NCI-H2107 (cell line): ENCODE results near the gene ARGLU1.

Source experiments
- DNase-seq: peaks from one replicate; lab custom pipeline; 2025; lab: John Stamatoyannopoulos, UW

ARGLU1 gene

DNA sequence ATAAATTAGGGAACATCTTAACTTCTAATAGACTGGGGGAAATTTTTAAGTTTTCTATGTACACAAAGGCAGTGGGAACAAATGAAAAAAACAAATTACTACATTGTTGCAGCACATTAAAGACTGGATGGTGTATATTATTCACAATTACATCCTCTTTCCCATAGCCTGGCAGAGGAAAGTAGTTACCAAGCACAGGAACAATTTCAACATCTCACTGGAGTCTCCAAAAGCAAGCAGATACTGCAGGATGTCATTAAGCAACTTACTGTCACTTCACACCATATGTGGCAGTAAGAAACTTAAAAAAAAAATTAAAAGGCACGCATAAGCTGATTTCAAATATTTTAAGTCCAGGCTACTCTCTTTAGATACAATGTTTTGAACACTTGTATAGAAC is 26.1 kb downstream of the ARGLU1 start:
- DNase-seq: no peak

DNA sequence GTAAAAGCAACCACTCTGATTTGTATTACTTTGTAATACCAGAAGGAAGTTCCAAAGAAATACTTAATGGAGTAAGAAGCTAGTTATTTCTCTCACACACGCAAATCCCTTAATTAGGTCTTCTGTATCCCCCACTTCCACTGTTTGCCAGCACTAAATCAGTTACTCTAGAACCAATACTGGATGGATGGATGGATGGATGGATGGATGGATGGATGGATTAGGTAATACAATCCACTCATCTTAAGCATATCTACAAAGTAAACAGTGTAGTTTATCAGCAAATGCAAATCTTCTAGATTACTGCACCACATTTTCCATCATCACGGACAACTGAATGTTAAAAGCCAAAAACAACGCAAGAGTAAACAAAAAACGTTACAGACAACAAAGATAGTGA is 27.3 kb downstream of the ARGLU1 start:
- DNase-seq: no peak

DNA sequence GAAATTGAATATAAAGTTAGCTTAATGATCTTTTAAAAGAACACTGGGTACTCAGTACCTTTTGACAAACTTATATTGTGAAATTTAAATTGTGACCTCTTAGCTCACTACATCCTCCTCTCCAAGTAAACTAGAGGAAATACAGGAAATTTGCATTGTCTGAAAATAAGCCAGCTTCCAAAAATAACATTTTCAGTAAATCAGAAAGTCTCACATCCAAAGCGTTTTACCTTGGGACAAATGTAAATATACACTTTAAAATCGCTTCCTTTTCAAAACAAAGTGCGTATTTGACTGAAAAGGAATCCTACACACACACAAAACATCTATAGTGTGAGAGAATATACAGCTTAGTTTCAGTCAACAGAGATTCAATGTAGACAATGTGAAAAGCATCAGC is 30.4 kb downstream of the ARGLU1 start:
- no peak for DNase-seq

DNA sequence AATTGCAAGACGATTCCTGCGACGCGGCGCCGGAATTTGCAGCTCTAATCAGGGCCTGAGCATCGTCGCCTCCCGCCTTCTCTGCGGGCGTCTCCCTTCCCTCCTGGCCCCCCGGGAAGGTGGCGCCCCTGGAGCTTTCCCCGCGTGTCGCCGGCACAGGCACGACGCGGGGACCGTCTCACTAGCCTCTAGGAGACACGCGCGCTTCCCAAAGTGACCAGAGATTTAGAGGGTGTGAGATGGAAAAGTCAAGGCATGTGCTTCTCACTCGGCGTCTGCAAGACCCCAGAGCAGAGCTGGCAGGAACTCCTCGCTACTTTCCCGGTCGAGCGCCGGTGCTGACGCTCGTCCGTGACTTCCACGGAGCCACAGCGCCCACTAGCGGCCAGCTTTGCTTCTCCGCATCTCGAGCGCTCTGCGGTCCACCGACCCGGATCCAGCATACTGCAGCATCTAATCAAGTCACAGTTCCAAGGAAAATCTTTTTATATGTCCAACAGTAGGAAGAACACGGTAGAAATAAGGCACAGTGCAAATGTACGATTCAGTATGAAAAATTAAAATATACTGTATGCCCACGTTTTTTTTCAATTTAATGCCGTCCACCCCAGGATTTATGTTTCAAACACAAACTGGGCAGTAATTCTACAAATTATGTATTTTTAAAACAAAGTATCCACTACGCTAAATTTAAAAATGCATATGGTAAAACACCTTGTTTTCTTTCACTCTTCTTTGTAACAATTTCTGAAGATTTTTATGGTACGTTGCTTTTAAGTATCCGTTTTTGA is 31.5 kb downstream of the ARGLU1 start:
- peak; percentile 55 for DNase-seq

DNA sequence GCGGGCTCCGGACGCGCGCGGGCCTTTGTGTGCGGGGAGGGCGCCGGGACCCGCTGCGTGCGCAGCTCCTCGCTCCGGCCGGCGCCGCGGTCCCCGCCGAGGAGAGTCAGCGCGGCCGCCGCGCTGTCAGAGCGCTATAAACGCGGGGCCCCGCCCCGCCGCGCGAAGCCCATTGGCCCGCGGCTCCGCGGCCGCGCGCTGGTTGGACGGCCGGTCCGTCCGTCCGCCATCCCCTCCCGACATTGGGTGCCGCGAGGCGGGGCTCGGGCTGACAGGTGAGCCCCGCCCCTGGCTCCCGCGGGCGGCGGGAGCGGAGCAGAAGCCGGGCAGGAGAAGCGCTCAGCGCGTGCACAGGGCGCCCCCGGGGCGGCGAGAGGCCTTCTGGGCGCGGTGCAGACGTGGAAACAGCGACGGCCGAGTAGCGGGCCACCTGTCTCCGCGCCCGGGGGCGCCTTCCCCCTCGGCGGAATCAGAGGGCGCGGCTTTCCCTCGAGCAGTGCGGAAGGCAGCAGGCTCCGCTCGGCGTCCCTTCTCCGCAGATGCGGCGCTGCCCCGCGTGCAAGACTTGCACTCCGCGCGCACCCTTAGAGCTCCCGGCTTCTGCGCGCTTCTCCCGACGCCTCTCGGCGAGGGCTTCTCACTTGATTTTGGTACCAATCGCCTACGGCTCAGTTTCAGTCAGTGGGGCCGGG is 32.2 kb downstream of the ARGLU1 start, which contains the start of gene EFNB2:
TSS of gene EFNB2 (minus strand) at position 111 of the 692 bp plus-strand sequence. CDS start 698 bp downstream, outside the sequence.
- DNase-seq: peak; percentile 59

DNA sequence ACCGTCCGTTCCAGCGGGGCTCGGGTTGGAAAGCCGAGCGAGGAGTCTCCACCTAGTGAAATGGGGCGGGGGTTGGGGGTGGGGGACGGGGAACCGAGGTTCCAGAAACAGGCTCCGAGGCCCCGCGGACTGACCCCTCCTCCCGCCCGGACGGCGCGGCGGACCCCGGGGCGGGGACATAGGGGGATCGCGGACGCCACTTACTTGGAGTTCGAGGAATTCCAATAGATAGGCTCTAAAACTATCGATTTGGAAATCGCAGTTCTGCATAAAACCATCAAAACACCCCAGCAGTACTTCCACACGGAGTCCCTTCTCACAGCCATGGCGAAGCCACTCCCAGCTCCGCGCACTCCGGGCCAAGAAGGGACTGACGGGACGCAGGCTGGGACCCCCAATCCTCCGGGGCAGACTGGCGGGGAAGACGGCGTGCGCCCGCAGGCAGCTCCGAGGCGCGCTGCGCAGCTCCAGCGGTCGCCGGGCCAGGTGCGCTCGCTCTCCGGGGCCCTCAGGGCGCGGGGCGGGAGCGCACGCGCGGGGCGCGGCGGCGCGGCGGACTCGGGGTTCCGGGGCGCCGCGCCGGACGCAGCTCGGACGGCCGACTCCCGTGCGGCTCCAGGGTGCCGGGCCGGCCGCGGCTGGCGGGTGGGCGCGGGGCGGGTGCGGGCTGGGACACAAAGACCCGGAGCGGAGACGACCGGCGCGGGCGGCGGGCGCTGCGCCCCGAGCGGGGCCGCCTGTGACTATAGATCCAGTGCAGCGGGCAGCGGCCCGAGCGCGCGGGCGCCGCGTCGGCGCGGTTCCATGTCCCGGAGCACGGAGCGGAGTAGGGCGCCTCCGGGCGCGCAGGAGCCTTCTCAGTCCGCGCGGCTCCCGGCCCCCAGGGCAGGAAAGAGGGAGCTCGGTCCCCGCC is 33.0 kb downstream of the ARGLU1 start:
- DNase-seq: no peak

DNA sequence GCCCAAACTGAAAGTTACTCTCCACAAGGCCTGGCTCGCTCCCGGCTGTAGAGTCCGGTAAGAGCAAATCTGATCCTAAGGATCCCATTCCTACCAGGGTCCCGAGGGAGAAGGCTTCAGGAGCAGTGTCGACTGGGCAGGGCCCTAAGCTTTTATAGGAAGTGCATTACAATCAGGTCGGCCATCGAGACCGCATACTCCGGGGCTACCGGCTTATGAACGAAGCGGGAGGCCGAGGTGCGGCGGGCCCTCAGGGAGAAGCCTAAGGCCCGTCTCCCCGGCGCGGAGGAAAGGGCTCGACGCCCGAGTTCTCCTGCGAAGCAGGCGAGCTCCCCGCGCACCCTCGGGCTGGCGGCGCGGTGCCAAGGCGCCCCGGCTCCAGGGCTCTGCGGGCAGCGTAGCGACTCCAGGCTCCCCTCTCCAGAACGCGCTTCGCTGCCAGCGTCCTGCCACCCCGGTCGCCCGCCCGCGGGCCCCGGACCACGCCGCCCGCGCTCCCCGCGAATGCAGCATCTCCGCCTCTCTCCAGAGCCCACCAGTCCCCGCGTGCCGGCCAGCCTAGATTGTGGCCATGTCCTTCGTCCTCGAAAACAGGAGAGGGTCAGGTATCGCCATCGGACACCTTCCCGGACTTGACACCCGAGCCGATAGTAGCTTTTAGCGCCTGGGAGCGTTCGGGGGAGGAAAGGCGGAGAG is 33.8 kb downstream of the ARGLU1 start:
- DNase-seq: no peak

DNA sequence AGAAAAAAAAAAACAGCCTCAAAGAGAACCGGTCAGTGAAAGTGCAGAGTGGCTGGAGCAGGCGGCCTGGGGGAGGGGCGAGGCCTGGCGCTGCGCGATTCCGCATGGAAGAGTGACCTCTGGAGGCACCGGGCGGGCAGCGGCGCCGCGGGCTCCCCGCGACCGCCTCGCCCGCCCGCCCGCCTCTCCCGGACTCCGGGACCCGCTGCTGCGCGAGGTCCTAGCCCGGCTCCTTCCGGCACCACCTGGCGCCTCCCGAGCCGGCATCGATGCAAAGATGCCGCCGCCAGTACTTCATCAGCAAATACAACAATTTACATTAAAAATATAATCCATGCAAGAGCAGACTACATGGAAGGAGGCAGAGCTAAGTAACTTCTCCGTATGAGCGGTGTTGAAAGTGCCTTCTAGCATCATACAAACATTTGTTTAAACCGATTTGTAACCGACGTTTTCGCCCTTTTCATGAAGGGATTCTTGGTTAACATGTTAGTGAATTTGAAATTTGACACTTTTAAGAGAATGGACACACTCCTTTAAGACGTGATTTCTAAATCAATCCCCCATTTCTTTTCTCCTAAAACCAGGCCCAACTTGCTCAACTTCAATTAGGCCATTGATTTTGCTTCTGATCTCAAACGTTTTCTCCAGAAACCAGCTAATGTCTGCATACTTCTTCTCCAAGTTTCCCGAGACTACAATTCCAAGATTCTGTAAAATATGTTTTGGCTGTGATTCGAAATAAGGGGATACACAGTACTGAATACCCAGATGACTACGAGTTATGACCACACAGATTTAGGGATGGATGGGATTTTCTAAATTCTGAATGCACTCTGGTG is 34.6 kb downstream of the ARGLU1 start:
- DNase-seq: no peak

DNA sequence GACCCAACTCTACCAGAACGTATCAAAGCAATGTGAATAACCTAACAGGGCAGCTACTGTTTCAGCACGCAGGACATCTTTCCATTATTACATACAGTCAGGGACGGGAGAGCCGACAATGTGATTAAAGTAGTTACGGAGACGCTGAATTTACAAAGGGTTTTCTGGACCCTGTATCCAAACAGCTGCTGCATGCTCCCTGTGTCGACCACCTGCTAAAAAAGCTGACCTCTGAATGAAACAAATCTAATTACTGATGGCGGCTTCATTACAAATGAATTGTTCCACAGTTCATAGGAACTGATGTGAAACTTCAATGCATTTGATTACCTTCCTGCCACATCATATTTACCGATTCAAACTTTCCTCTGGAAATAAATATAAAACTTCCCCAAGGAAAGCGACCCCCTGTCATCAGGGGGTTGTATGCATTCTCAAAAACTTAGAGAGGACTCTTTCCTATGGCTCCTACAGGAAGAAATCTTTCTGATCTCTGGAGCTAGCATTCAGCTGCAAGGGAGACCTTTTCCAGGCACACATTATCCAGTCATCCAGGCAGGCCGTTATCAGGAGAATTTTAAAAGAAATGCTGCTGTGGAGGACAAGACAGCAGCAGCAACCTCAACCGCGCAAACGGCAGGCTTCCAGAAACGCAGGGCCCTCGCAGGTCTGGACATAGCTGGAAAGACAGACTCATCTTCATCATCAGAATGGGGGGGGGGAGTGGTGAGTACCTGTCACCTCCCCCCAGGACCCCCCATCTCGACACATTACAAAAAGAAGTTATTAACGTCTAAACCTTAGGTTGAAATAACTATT is 35.6 kb downstream of the ARGLU1 start:
- no peak for DNase-seq

DNA sequence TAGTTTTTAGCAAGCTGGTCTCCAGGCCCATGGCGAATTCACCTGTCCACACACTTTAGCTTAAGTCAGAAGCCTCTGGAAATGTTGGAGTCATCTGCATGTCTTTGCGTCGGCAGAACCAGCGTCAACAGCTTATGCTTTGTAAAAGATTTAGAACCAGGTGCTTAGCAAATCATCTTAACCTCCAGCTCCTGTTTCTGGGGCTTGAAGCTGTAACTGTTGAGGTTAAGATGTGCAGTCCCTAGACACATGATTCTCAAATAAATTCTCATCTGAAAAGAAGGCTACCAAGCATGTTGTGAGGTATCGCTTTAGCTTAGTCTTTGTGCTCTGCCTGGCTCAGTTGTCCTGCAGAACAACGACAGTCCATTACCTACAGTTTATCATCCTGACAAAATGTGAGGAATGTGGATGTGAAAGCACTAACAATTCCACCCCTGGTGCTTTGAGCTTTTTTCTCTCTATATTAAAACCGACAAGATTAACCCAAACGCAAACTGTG is 36.9 kb downstream of the ARGLU1 start:
- no peak for DNase-seq

DNA sequence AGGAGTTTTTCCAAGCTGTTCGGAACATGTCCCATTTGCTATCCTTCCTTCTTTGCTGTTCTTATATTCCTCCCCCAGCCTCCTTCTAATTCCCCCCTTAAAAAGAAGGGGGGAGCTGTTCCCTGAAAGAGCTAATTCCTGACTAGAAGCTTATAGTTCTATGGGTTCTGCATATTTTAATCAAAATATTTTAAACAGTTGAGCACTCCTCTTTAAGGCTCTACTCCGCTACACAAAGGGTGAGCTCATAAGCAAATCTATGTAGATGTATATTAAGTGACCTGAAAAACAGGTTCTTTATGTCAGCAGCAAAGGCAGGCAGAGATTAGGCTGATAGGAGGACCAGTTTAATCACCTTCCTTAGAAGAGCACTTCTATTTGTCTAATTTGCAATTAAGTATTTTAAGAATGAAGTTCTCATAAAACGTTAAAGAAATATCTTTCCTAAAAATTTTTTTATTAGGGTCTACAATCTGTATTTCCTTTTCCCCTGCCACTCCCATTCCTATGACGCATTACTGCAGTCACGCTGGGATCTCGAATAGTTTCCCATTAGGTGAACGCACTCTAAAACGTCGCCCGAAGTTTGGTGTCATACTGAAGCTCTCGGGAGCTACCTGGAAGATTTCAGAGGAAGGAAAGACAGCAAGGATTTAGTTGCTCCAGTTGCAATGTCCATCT is 37.6 kb downstream of the ARGLU1 start:
- no peak for DNase-seq

DNA sequence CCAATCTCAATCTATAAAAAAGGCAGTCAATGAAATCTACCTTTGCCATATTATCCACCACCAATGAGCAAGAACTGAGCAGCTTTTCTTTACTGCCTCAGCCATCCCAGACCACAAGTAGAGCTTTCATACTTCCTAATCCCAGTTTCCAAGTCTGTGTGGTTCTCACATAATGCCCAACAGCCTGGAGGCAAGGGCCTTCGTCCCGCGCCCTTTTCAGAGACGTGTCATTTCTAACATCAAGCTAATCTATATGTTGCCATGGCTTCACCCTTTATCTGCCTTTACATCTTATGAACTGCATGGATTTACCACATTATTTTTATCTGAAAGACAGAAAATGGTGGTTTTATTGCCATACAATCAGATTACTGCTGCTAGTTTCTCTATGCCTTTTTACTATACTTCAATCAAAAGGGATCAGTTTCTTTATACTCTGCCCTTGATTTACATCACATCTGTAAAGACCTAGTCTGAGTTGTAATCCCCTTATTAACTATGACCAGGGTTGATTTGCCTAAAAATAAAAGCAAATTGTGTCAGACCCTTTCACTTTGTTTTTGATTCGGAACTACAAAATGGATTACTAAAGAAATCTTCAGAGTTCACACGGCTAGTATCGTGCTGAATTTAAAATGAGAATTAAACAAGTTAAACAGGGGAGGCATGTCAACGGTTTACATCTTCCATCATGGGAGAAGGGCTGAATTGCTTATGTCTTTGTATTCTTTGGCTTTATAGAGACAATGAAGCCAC is 38.3 kb downstream of the ARGLU1 start:
- DNase-seq: no peak

DNA sequence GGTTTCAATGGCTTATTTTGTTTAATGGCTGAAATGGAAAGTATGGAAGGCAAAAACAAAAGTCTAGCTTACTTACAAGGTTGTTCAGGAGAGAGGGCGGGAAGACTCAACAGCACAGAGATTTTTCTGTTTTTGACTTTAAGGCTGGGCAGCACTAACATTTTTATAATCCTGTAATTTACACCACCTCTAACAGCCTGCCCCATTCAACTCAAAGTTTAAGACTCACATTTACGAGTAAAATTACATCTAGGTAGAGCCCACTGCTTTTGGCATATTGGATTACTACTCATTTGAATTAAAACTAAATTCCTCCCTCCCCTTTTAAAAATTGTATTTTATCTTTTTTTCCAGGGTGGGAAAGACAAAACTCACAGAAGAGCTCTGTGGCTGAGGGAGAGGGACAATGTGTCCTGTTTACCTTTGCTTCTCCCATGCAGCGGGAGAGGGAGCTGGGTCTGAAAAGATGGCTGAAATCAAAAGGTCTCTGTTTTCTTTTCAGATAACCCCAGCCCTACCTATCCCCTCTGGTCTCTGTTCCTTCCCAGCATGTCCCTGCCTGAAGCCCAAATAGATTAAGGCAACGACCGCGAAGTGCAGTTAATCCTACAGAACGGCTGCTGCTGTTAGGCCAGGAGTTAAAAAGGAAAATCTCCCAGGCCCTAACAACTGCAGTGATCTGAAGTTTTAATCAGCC is 39.1 kb downstream of the ARGLU1 start:
- no peak for DNase-seq

DNA sequence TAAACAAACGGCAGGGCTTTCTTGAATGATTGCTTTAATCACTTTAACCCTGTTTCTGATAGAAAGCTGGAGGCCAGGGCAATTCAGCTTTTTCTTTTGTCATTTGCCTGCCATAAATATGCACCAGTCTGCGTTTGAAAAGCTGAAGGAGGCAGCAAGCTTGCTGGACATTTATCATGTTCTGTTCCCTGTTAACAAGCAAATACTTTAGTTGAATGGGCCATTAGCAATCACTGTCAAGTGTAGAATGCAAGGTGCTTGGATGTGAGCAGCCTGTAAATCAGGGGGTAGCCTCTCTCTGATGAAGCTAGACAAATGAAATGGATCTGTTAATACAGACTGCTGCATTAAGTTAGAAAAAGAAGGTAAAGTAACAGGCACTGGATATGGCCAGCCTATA is 40.1 kb downstream of the ARGLU1 start:
- no peak for DNase-seq

DNA sequence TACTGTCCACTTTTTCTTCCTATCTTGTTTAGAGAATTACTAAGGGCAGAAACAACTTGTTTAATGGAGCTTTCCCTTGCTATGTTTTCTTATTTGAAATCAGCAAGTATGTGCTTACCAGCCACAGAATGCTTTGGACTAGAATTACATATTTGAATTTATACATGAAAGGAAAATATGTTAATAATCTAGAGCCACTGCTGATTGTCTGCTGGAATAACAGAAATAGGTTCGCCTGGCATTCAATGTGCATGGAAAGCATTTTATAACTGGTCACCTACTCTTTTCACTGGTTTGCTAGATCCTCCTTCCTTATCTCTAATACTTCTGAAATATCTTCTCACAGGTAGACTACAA is 40.5 kb downstream of the ARGLU1 start:
- no peak for DNase-seq

DNA sequence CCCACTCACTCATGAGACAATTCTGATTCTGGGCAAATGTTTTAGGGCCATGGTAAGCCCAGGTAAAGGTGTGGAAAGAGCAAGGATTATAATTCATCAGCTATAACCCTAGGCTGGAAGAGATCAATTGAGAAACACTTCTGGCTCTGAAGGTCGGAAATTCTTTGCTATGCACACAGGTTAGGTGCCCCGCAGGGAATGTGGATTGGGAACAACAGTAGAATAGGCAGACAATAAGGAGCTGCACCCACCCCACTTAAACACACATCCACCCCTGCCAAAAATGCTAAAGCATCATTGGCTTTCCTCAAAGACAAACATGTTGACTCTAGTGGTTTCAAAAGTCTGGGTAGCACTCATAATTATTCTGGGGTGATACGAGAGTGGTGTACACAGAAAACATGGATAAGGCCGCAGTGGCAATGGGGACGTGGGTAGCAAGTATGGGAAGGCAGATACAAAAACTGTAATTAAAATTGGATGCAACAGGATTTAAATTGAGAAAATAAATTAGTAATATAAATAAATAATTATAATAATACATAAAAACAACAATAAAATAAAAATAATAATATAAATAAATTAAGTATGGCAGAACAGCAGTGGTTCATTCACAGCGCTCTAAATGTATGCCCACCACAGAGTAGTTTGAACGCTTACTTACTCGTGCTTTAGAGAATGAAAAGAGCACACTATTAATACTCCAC is 41.0 kb downstream of the ARGLU1 start:
- DNase-seq: no peak

DNA sequence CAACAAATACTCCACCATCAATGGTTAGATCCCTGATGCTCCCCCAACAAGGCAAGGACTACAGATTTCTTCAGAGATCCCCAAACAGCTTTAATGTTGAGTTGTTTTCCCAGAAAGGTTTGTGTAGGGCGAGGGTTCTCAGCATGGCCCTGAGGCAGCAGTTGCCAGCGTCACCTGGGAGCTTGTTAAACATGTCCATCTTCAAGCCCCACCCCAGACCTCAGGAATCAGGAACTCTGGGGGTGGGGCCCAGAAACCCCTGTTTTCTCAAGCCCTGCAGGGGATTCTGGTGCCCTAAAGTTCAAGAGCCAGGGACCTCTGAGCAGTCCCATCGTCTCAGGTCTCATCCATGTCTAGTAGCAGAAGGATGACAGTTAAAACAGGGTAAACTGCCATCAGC is 42.1 kb downstream of the ARGLU1 start:
- no peak for DNase-seq
